Smooth muscle cell (in vitro differentiated cells): Measurements from ENCODE around the gene CHST11. TPM values are rescaled to one million over a fixed set of nuclear protein-coding genes. Genes with fewer than 3 reads are reported as not detected.

ENCODE experiments used
- DNase-seq: peaks from one replicate; lab custom pipeline; 2025; ENCODE audit not compliant: unreplicated experiment; lab: John Stamatoyannopoulos, UW
- H2AFZ ChIP-seq: fragments of 200-600 bp; sonication (generic); 2 replicates; pipeline ENCODE4 v1.6.0; 2016; ENCODE audit warnings: antibody characterized with exemption, low read depth, mild to moderate bottlenecking
- H3F3A ChIP-seq: fragments of 200-600 bp; sonication (generic); 2 replicates; pipeline ENCODE4 v1.6.0; 2017; ENCODE audit warnings: antibody characterized with exemption, low read depth
- H3K27ac ChIP-seq: fragments of 200-600 bp; sonication (generic); 2 replicates; pipeline ENCODE4 v1.5.1; 2016; ENCODE audit warnings: low read depth, mild to moderate bottlenecking
- H3K27me3 ChIP-seq: fragments of 200-600 bp; sonication (generic); 2 replicates; pipeline ENCODE4 v1.6.1; 2016; ENCODE audit warnings: low read depth, mild to moderate bottlenecking
- H3K36me3 ChIP-seq: fragments of 200-600 bp; sonication (generic); 2 replicates; pipeline ENCODE4 v1.5.1; 2016; ENCODE audit warnings: low read depth
- H3K4me1 ChIP-seq: fragments of 200-600 bp; sonication (generic); 2 replicates; pipeline ENCODE4 v1.5.1; 2016; ENCODE audit warnings: low read depth
- H3K4me2 ChIP-seq: fragments of 200-600 bp; sonication (generic); 2 replicates; pipeline ENCODE4 v1.6.0; 2016; ENCODE audit warnings: mild to moderate bottlenecking
- H3K4me3 ChIP-seq: fragments of 200-600 bp; sonication (generic); 2 replicates; pipeline ENCODE4 v1.5.1; 2016; ENCODE audit warnings: mild to moderate bottlenecking
- H3K79me2 ChIP-seq: fragments of 200-600 bp; sonication (generic); 2 replicates; pipeline ENCODE4 v1.6.0; 2016; ENCODE audit warnings: low read depth, mild to moderate bottlenecking
- H3K9ac ChIP-seq: fragments of 200-600 bp; sonication (generic); 2 replicates; pipeline ENCODE4 v1.6.0; 2016; ENCODE audit warnings: low read depth
- H3K9me3 ChIP-seq: fragments of 200-600 bp; sonication (generic); replicated peaks from 2 replicates; pipeline ENCODE4 v1.5.1; 2016; ENCODE audit warnings: low read depth
- H4K20me1 ChIP-seq: fragments of 200-600 bp; sonication (generic); 2 replicates; pipeline ENCODE4 v1.6.0; 2016; ENCODE audit warnings: low read depth
- CTCF ChIP-seq: fragments of 200-600 bp; sonication (generic); IDR thresholded peaks from 2 replicates; pipeline ENCODE4 v1.5.1; 2017; ENCODE audit warnings: borderline replicate concordance, mild to moderate bottlenecking, antibody characterized with exemption; ENCODE audit not compliant: insufficient read depth, poor library complexity, severe bottlenecking
- WGBS: methylation state at CpG from one replicate; pipeline ENCODE4 v1.1.7; 2016; ENCODE audit warnings: low lambda C conversion rate; 5-methylcytosine and 5-hydroxymethylcytosine counted together
- polyA plus RNA-seq: library from polyadenylated mRNA; unstranded; fragments of >200 nt; fragmentation: Nextera tagmentation; extraction: Ambion mirVana; gene quantifications from 2 replicates; pipeline ENCODE4 v1.2.1, GENCODE V29; 2016
- total RNA-seq: library from RNA; depleted of rRNA; stranded (reverse); fragments of >200 nt; gene quantifications from 2 replicates; pipeline ENCODE4 v1.2.3, GENCODE V29; 2014

CHST11 gene
- total and polyA plus RNA-seq, 2 experiments from 2014 or later = 6.9 to 10.2 TPM

DNA sequence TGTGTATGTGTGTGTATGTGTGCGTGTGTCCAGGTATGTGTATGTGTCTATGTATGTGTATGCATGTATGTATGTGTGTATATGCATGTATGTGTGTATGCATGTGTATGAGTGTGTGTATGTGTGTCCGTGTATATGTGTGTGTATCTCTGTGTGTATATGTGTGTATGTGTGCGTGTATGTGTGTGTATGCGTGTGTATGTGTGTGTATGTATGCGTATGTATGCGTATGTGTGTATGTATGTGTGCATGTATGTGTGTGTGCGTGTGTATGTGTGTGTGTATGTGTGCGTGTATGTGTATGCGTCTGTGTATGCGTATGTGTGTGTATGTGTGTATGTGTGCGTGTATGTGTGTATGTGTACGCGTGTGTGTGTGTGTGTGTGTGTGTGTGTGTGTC, 31.6 kb downstream of the CHST11 start:
- TF ChIP-seq CTCF = no peak
- H3K4me3 ChIP-seq = no peak overlapping the region
- no peaks in the 10 kb centered on the region for H3F3A ChIP-seq
- H2AFZ ChIP-seq = no peak overlapping the region
- no peak overlapping the region for H3K27ac ChIP-seq
- WGBS = 92% methylated on average over 13 of the region's 13 CpGs
- no peaks in the 10 kb centered on the region for H3K27me3 ChIP-seq
- no peak overlapping the region for H3K9ac ChIP-seq
- no peak overlapping the region for H3K4me2 ChIP-seq
- H4K20me1 ChIP-seq = peaks cover 22% of the 10 kb centered on the region
- no peaks in the 10 kb centered on the region for H3K79me2 ChIP-seq
- no peaks in the 10 kb centered on the region for H3K4me1 ChIP-seq
- no peaks in the 10 kb centered on the region for H3K36me3 ChIP-seq
- H3K9me3 ChIP-seq = no peaks in the 10 kb centered on the region
- no peak for DNase-seq

GRCh38 chr12:104490186-104490585, 33.4 kb downstream of the CHST11 start:
- Histone ChIP-seq H2AFZ (no peak overlapping the region), H3K79me2 (no peaks in the 10 kb centered on the region), H3K36me3 (no peaks in the 10 kb centered on the region), H3K9ac (no peak overlapping the region), H3K4me3 (no peak overlapping the region), H3K4me1 (no peaks in the 10 kb centered on the region), H3K27ac (no peak overlapping the region), H4K20me1 (peaks cover 17% of the 10 kb centered on the region), H3K9me3 (no peaks in the 10 kb centered on the region), H3K4me2 (no peak overlapping the region), H3K27me3 (no peaks in the 10 kb centered on the region), H3F3A (no peaks in the 10 kb centered on the region)
- no peak for TF ChIP-seq CTCF
- no peak for DNase-seq
- 96% methylated on average over 4 of the region's 4 CpGs for WGBS

- Histone ChIP-seq H2AFZ (no peak overlapping the region), H3K4me2 (no peak overlapping the region), H4K20me1 (peaks cover 15% of the 10 kb centered on the region), H3K36me3 (no peaks in the 10 kb centered on the region), H3K79me2 (no peaks in the 10 kb centered on the region), H3K4me1 (no peaks in the 10 kb centered on the region), H3F3A (no peaks in the 10 kb centered on the region), H3K4me3 (no peak overlapping the region), H3K9me3 (no peaks in the 10 kb centered on the region), H3K27ac (no peak overlapping the region), H3K9ac (no peak overlapping the region), H3K27me3 (no peaks in the 10 kb centered on the region)
- 92% methylated on average over 3 of the region's 3 CpGs for WGBS
- DNase-seq = no peak
- TF ChIP-seq CTCF = no peak
These were observed 34.1 kb downstream of the CHST11 start for GRCh38 chr12:104490850-104491249.

DNA sequence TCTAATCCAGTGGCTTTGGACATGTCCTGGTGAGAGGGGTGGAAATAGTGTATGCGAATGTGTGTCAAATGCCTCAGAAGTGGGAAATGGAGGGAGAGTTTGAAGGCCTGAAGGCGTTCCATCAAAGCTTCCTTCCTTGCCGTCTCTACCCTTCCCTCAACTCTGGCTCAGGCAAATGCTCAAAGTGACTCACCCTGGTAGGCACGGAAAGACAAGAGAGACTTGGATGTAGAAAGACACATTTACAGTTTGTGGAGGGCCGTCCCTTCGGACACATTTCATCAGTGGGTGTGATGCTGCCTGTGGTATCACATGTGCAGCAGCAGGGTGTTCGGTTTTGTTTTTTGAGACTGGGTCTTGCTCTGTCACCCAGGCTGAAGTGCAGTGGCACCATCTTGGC, 36.7 kb downstream of the CHST11 start:
- no peak overlapping the region for H3K9ac ChIP-seq
- H3K9me3 ChIP-seq = no peaks in the 10 kb centered on the region
- no peaks in the 10 kb centered on the region for H3F3A ChIP-seq
- H3K27me3 ChIP-seq = no peaks in the 10 kb centered on the region
- TF ChIP-seq CTCF = no peak
- H3K27ac ChIP-seq = peak overlapping the region; percentile 71
- H3K4me1 ChIP-seq = no peaks in the 10 kb centered on the region
- DNase-seq = no peak
- H3K4me2 ChIP-seq = peak overlapping the region; percentile 56
- H3K36me3 ChIP-seq = no peaks in the 10 kb centered on the region
- 72% methylated on average over 7 of the region's 7 CpGs for WGBS
- H3K79me2 ChIP-seq = no peaks in the 10 kb centered on the region
- no peak overlapping the region for H2AFZ ChIP-seq
- no peak overlapping the region for H3K4me3 ChIP-seq
- peaks cover 5% of the 10 kb centered on the region for H4K20me1 ChIP-seq
